HepG2 (cell line): ENCODE data around the gene PIAS3. TPM values are rescaled to one million over a fixed set of nuclear protein-coding genes. Genes with fewer than 3 reads are reported as not detected.

Experiments
- ATAD3A ChIP-seq: sonication (generic); formaldehyde crosslinking; IDR thresholded peaks from 2 replicates; pipeline ENCODE4 v1.4.0; 2020; ENCODE audit warnings: missing genetic modification reagents
- HDAC2 ChIP-seq: sonication (generic); formaldehyde crosslinking; IDR thresholded peaks from 2 replicates; pipeline ENCODE4 v1.4.0; 2020; ENCODE audit warnings: missing genetic modification reagents
- KDM1A ChIP-seq: IDR thresholded peaks from 2 replicates; pipeline ENCODE4 v1.6.1; 2016; ENCODE audit warnings: missing compliant biosample characterization
- MED8 ChIP-seq: sonication (generic); formaldehyde crosslinking; IDR thresholded peaks from 2 replicates; pipeline ENCODE4 v1.8.1; 2023; ENCODE audit warnings: mild to moderate bottlenecking, missing genetic modification reagents; ENCODE audit not compliant: insufficient replicate concordance
- NCOA2 ChIP-seq: sonication (generic); formaldehyde crosslinking; IDR thresholded peaks from 2 replicates; pipeline ENCODE4 v1.8.0; 2022; ENCODE audit warnings: inconsistent platforms
- PATZ1 ChIP-seq: sonication (generic); formaldehyde crosslinking; IDR thresholded peaks from 2 replicates; pipeline ENCODE4 v1.4.0; 2020; ENCODE audit warnings: missing genetic modification reagents
- RFX5 ChIP-seq: IDR thresholded peaks from 2 replicates; pipeline ENCODE4 v1.6.1; 2011; ENCODE audit warnings: low read depth, low read length, improper control_type of control experiment
- STAG1 ChIP-seq: sonication (generic); formaldehyde crosslinking; IDR thresholded peaks from 2 replicates; pipeline ENCODE4 v1.4.0; 2020; ENCODE audit warnings: missing genetic modification reagents
- STAT6 ChIP-seq: sonication (generic); formaldehyde crosslinking; IDR thresholded peaks from 2 replicates; pipeline ENCODE4 v1.4.0; 2020; ENCODE audit warnings: missing genetic modification reagents, mild to moderate bottlenecking, borderline replicate concordance
- TERF1 ChIP-seq: sonication (generic); formaldehyde crosslinking; IDR thresholded peaks from 2 replicates; pipeline ENCODE4 v1.8.0; 2022; ENCODE audit warnings: mild to moderate bottlenecking, missing genetic modification reagents, moderate library complexity
- ZNF138 ChIP-seq: sonication (generic); formaldehyde crosslinking; IDR thresholded peaks from 2 replicates; pipeline ENCODE4 v1.5.0; 2020; ENCODE audit warnings: mild to moderate bottlenecking, low read depth, missing genetic modification reagents
- polyA plus RNA-seq, 8 experiments: library from polyadenylated mRNA; depleted of rRNA in 3 of 8; stranded (reverse) in 7 of 8; unstranded in 1 of 8; fragments of >200 nt; fragmentation: Illumina TruSeq in 4 of 8; extraction: Trizol in 4 of 8; gene quantifications; 2 replicates each; pipeline versions ENCODE4 v1.2.1 to v1.2.3, GENCODE V29; 2011 to 2016; ENCODE audit warnings: low read depth in 4 of 8, missing spikeins in 1 of 8, mixed read lengths in 1 of 8; ENCODE audit not compliant: insufficient read depth in 1 of 8
- total RNA-seq, 5 experiments: library from RNA; depleted of rRNA; stranded (reverse); fragments of >200 nt; fragmentation: Illumina TruSeq; extraction: Trizol; gene quantifications; 2 replicates each; pipeline ENCODE4 v1.2.3, GENCODE V29; 2016; ENCODE audit warnings: low read depth in 1 of 5

Gene PIAS3
- total and polyA plus RNA-seq, 2 of the 13 experiments (the other 11 are each of a cell fraction or from before 2014, with no cell fraction given), result 3.7 to 8.0 TPM

- TF ChIP-seq STAT6 (no peak), STAG1 (CRISPR knock-in tag) (no peak), HDAC2 (CRISPR knock-in tag) (peak; percentile 26; the same call in 1 of the 2 replicates), RFX5 (no peak), TERF1 (CRISPR knock-in tag) (no peak), NCOA2 (CRISPR knock-in tag) (no peak; the same call in 1 of the 2 replicates), KDM1A (CRISPR knock-in tag) (no peak), PATZ1 (CRISPR knock-in tag) (peak; percentile 96), ZNF138 (CRISPR knock-in tag) (no peak), MED8 (CRISPR knock-in tag) (no peak), ATAD3A (CRISPR knock-in tag) (no peak)
Observed at GRCh38 chr1:145858901-145859490, at the start of gene PIAS3 (continued).
